SKM-1 treated with dmso at 0.1 percent for 144 hours (cell line): Measurements from ENCODE around the gene TNFSF10.

Source experiments
- DNase-seq: peaks from one replicate; lab custom pipeline; 2025; ENCODE audit not compliant: unreplicated experiment; lab: John Stamatoyannopoulos, UW

The TNFSF10 gene

DNA sequence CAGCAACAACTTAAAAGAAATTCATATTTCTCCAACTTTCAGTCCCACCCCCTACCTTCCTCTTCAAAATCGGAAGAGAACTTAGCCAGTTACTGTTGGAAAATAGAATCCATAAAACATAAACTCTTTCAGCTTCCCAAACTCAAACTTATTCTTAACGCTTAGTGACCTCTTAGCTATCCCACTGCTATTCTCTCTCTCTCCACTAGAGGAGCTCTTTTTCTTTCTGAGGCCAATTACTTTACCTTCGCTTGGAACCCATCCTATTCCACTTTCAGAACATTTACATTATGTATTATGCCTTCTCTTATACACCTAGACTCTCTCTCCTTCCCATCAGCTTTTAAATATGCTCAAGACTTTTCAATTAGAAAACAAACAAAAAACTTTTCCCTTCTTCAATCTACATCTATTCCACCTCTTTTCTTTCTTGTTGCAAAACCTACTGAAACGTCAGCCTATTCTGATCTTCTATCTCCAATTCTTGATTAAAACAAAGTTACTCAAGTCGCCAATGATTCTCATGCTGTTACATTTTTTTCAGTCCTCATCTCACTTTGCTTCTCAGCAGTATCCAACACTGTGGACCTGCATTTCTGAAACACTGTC is 61.6 kb downstream of the TNFSF10 start:
- DNase-seq: peak; percentile 69

DNA sequence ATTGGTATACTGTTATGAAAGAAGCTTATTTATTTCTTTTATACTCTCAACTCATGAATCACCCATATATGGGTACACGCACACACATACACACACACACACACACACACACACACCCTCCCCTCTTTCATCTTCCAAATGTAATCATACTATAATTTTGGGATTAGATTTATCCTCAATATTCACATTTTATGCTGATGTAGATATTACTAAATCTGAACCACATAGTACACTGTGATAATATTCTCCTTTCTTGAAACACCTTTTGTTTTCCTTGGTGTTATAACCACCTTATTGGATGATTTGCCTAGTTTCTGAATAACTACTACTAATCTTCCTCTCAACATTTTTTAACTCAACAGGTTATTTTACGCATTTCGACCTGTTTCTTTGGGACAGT is 66.8 kb downstream of the TNFSF10 start:
- DNase-seq: no peak
